Natural killer cell (primary cell): ENCODE results near the gene SRL. TPM values are rescaled to one million over a fixed set of nuclear protein-coding genes. Genes with fewer than 3 reads are reported as not detected.

Experiments used
- ATAC-seq, 3 donors: fragments of 150-1000 bp in 2 of 3; fragments of 200-7000 bp in 1 of 3; cut with Tn5 transposase; 1 replicate in 1 of 3; 2 replicates in 2 of 3; pipeline ENCODE4 v1.10.0; 2021; ENCODE audit warnings: mild to moderate bottlenecking in 2 of 3, moderate library complexity in 2 of 3
- DNase-seq, 2 donors: peaks; one replicate each; pipeline versions ENCODE4 v3.0.0 to v3.0.0-alpha.2; 2013 to 2021; ENCODE audit warnings: mixed read lengths in 1 of 2
- H3K27ac ChIP-seq: one replicate; pipeline ENCODE4 v1.5.1; 2013; ENCODE audit warnings: mild to moderate bottlenecking, low read length
- H3K27me3 ChIP-seq: one replicate; pipeline ENCODE4 v1.6.1; 2013; ENCODE audit warnings: low read length; ENCODE audit not compliant: control insufficient read depth, insufficient read depth
- H3K36me3 ChIP-seq: one replicate; pipeline ENCODE4 v1.6.1; 2013; ENCODE audit warnings: low read length; ENCODE audit not compliant: control insufficient read depth, insufficient read depth
- H3K4me1 ChIP-seq: one replicate; pipeline ENCODE4 v1.6.1; 2013; ENCODE audit warnings: low read length; ENCODE audit not compliant: control insufficient read depth, insufficient read depth
- H3K4me3 ChIP-seq: one replicate; pipeline ENCODE4 v1.5.1; 2013; ENCODE audit warnings: low read length
- H3K9me3 ChIP-seq: one replicate; pipeline ENCODE4 v1.6.1; 2013; ENCODE audit warnings: low read length; ENCODE audit not compliant: control insufficient read depth, insufficient read depth
- H3K27ac Mint-ChIP-seq, 2 donors: one replicate each; pipeline ENCODE4 v1.8.0; 2022; ENCODE audit warnings: mild to moderate bottlenecking in 2 of 2, mixed read lengths in 2 of 2, moderate library complexity in 1 of 2
- H3K27me3 Mint-ChIP-seq, 2 donors: one replicate each; pipeline ENCODE4 v1.8.0; 2022; ENCODE audit warnings: low read depth in 2 of 2, mixed read lengths in 2 of 2
- H3K36me3 Mint-ChIP-seq: one replicate; pipeline ENCODE4 v1.8.0; 2022; ENCODE audit warnings: mixed read lengths
- H3K4me1 Mint-ChIP-seq, 2 donors: one replicate each; pipeline ENCODE4 v1.8.0; 2022; ENCODE audit warnings: mixed read lengths in 2 of 2
- H3K4me3 Mint-ChIP-seq: one replicate; pipeline ENCODE4 v1.8.0; 2022; ENCODE audit warnings: mild to moderate bottlenecking, moderate library complexity, mixed read lengths
- H3K9me3 Mint-ChIP-seq, 2 donors: one replicate each; pipeline ENCODE4 v1.8.0; 2022; ENCODE audit warnings: mixed read lengths in 2 of 2
- CTCF ChIP-seq: fragments of 200-600 bp; IDR thresholded peaks from one replicate; pipeline ENCODE4 v1.8.0; 2022; ENCODE audit warnings: antibody characterized with exemption
- WGBS: methylation state at CpG from one replicate; pipeline ENCODE4 v1.1.7; 2013; ENCODE audit warnings: missing lambda C conversion rate; ENCODE audit not compliant: insufficient coverage; 5-methylcytosine and 5-hydroxymethylcytosine counted together
- intact Hi-C: fragments of 100-400 bp; cut with micrococcal nuclease; formaldehyde crosslinking; loops from one replicate; pipeline ENCODE4 v1.14.2; 2022
- total RNA-seq, 4 donors: library from RNA; stranded (reverse); fragments of 120-200 nt in 1 of 4; gene quantifications; one replicate each; pipeline versions ENCODE4 v1.2.3 to v1.2.4, GENCODE V29; 2013 to 2022

SRL gene
- total RNA-seq, 3 donors from 2014 or later (not counting 1 experiment from before 2014, with no cell fraction given), result not detected

GRCh38 chr16:4270091-4270490 is 28.2 kb upstream of the SRL start:
- H3K4me3 Mint-ChIP-seq, result peak overlapping the region; percentile 45
- WGBS, result 97% methylated on average over 5 of the region's 5 CpGs
- Histone ChIP-seq H3K27ac (no peak overlapping the region), H3K4me3 (no peak overlapping the region), H3K27me3 (no peaks in the 10 kb centered on the region), H3K9me3 (no peaks in the 10 kb centered on the region), H3K4me1 (peaks cover 21% of the 10 kb centered on the region), H3K36me3 (no peaks in the 10 kb centered on the region)
- no peaks in the 10 kb centered on the region for H3K27me3 Mint-ChIP-seq
- TF ChIP-seq CTCF, result no peak
- H3K4me1 Mint-ChIP-seq, result peaks cover 5 to 31% of the 10 kb centered on the region in 2 donors
- intact Hi-C loops, result no loop called here
- no peak overlapping the region for H3K27ac Mint-ChIP-seq
- DNase-seq (no peak), ATAC-seq (no peak)
- H3K9me3 Mint-ChIP-seq, result no peaks in the 10 kb centered on the region
- H3K36me3 Mint-ChIP-seq, result no peaks in the 10 kb centered on the region

GRCh38 chr16:4266372-4266771 is 24.5 kb upstream of the SRL start:
- Histone ChIP-seq H3K36me3 (peaks cover 9% of the 10 kb centered on the region), H3K27me3 (no peaks in the 10 kb centered on the region), H3K27ac (no peak overlapping the region), H3K4me3 (no peak overlapping the region), H3K4me1 (peaks cover 11% of the 10 kb centered on the region), H3K9me3 (no peaks in the 10 kb centered on the region)
- no peak for DNase-seq
- Mint-ChIP-seq H3K36me3 (no peaks in the 10 kb centered on the region), H3K27me3 (no peaks in the 10 kb centered on the region), H3K4me3 (no peak overlapping the region), H3K4me1 (peaks cover 0 to 22% of the 10 kb centered on the region in 2 donors), H3K27ac (no peak overlapping the region), H3K9me3 (no peaks in the 10 kb centered on the region)
- intact Hi-C loops, result no loop called here
- no peak for ATAC-seq
- TF ChIP-seq CTCF, result no peak
- 96% methylated on average over 6 of the region's 6 CpGs for WGBS

GRCh38 chr16:4265676-4266075 is 23.8 kb upstream of the SRL start:
- H3K27ac Mint-ChIP-seq, result no peak overlapping the region
- Histone ChIP-seq H3K36me3 (peaks cover 9% of the 10 kb centered on the region), H3K27me3 (no peaks in the 10 kb centered on the region), H3K4me3 (no peak overlapping the region), H3K9me3 (no peaks in the 10 kb centered on the region), H3K4me1 (peaks cover 4% of the 10 kb centered on the region), H3K27ac (no peak overlapping the region)
- no peaks in the 10 kb centered on the region for H3K36me3 Mint-ChIP-seq
- intact Hi-C loops, result no loop called here
- DNase-seq, result no peak
- H3K4me1 Mint-ChIP-seq, result peaks cover 0 to 15% of the 10 kb centered on the region in 2 donors
- no peak for ATAC-seq
- H3K9me3 Mint-ChIP-seq, result no peaks in the 10 kb centered on the region
- no peak for TF ChIP-seq CTCF
- 87% methylated on average over 7 of the region's 7 CpGs for WGBS
- no peak overlapping the region for H3K4me3 Mint-ChIP-seq
- H3K27me3 Mint-ChIP-seq, result no peaks in the 10 kb centered on the region

GRCh38 chr16:4264546-4264945 is 22.7 kb upstream of the SRL start:
- H3K4me3 ChIP-seq, result no peak overlapping the region
- ATAC-seq, result no peak
- no peaks in the 10 kb centered on the region for H3K36me3 Mint-ChIP-seq
- no peaks in the 10 kb centered on the region for H3K4me1 ChIP-seq
- no peaks in the 10 kb centered on the region for H3K9me3 Mint-ChIP-seq
- peaks cover 9% of the 10 kb centered on the region for H3K36me3 ChIP-seq
- no peaks in the 10 kb centered on the region for H3K27me3 ChIP-seq
- peaks cover 0 to 15% of the 10 kb centered on the region in 2 donors for H3K4me1 Mint-ChIP-seq
- no peaks in the 10 kb centered on the region for H3K27me3 Mint-ChIP-seq
- no peak overlapping the region for H3K27ac Mint-ChIP-seq
- intact Hi-C loops, result no loop called here
- 96% methylated on average over 5 of the region's 5 CpGs for WGBS
- TF ChIP-seq CTCF, result no peak
- H3K4me3 Mint-ChIP-seq, result no peak overlapping the region
- DNase-seq, result no peak
- no peak overlapping the region for H3K27ac ChIP-seq
- no peaks in the 10 kb centered on the region for H3K9me3 ChIP-seq
